IMR-90 (cell line): ENCODE data around the gene CLDN22. TPM values are rescaled to one million over a fixed set of nuclear protein-coding genes. Genes with fewer than 3 reads are reported as not detected.

Experiments
- ATAC-seq: fragments of 200-7000 bp; cut with Tn5 transposase; 2 replicates; pipeline ENCODE4 v1.9.1; 2020; ENCODE audit warnings: low read depth, mild to moderate bottlenecking, moderate library complexity
- BruUV-seq: library from RNA; stranded (reverse); fragments of 400-500 nt; replicated peaks from 2 replicates; lab custom pipeline; 2021; lab: Mats Ljungman, UMichigan
- CTCF ChIA-PET: fragments of 300-600 bp; formaldehyde crosslinking; extraction: SDS; loops from one replicate; lab custom pipeline; 2021; ENCODE audit warnings: antibody characterized with exemption; lab: Yijun Ruan, JAX
- POLR2A ChIA-PET: fragments of 300-600 bp; sonication (Branson Sonifier 250); formaldehyde crosslinking; loops from one replicate; lab custom pipeline; 2022; ENCODE audit warnings: antibody characterized with exemption; ENCODE audit not compliant: unreplicated experiment; lab: Charles Lee
- DNase-seq: peaks from one replicate; pipeline ENCODE4 v3.0.0; 2013
- H2AFZ ChIP-seq: replicated peaks from 2 replicates; pipeline ENCODE3; 2013; ENCODE audit warnings: low read length, mild to moderate bottlenecking; ENCODE audit not compliant: poor library complexity
- H2AK5ac ChIP-seq: 2 replicates; pipeline ENCODE4 v1.6.1; 2013; ENCODE audit warnings: low read depth, low read length, inconsistent platforms
- H2AK9ac ChIP-seq: replicated peaks from 2 replicates; pipeline ENCODE3; 2013; ENCODE audit warnings: mild to moderate bottlenecking, low read depth, low read length, moderate library complexity; ENCODE audit not compliant: poor library complexity
- H2BK120ac ChIP-seq: 2 replicates; pipeline ENCODE4 v1.6.1; 2013; ENCODE audit warnings: low read depth, low read length, inconsistent platforms
- H2BK15ac ChIP-seq: 3 replicates; pipeline ENCODE4 v1.6.1; 2013; ENCODE audit warnings: low read depth, low read length, inconsistent platforms
- H2BK20ac ChIP-seq: 2 replicates; pipeline ENCODE4 v1.6.1; 2013; ENCODE audit warnings: low read depth, mild to moderate bottlenecking, inconsistent platforms, low read length, moderate library complexity
- H2BK5ac ChIP-seq: 2 replicates; pipeline ENCODE4 v1.6.1; 2013; ENCODE audit warnings: mild to moderate bottlenecking, low read depth, low read length, inconsistent platforms; ENCODE audit not compliant: poor library complexity, severe bottlenecking
- H3K14ac ChIP-seq: replicated peaks from 2 replicates; pipeline ENCODE4 v1.6.1; 2013; ENCODE audit warnings: low read depth, low read length, inconsistent platforms
- H3K18ac ChIP-seq: 2 replicates; pipeline ENCODE4 v1.6.1; 2013; ENCODE audit warnings: low read depth, low read length, control low read depth
- H3K23ac ChIP-seq: 2 replicates; pipeline ENCODE4 v1.6.1; 2013; ENCODE audit warnings: low read depth, low read length, inconsistent platforms
- H3K27ac ChIP-seq: 2 replicates; pipeline ENCODE4 v1.5.1; 2013; ENCODE audit warnings: mild to moderate bottlenecking, control low read depth, low read length; ENCODE audit not compliant: insufficient read depth
- H3K27me3 ChIP-seq: 2 replicates; pipeline ENCODE4 v1.6.1; 2013; ENCODE audit warnings: low read length; ENCODE audit not compliant: control insufficient read depth, insufficient read depth
- H3K36me3 ChIP-seq: 2 replicates; pipeline ENCODE4 v1.6.1; 2013; ENCODE audit warnings: low read length, mixed read lengths; ENCODE audit not compliant: control insufficient read depth, insufficient read depth
- H3K4ac ChIP-seq: 2 replicates; pipeline ENCODE4 v1.6.1; 2013; ENCODE audit warnings: low read depth, low read length, inconsistent platforms
- H3K4me1 ChIP-seq: 2 replicates; pipeline ENCODE4 v1.6.1; 2013; ENCODE audit warnings: low read length, mixed read lengths; ENCODE audit not compliant: control insufficient read depth, insufficient read depth
- H3K4me2 ChIP-seq: 2 replicates; pipeline ENCODE4 v1.6.1; 2013; ENCODE audit warnings: low read depth, mild to moderate bottlenecking, control low read depth, low read length, moderate library complexity
- H3K4me3 ChIP-seq: 2 replicates; pipeline ENCODE4 v1.5.1; 2013; ENCODE audit warnings: low read depth, mild to moderate bottlenecking, control low read depth, low read length, moderate library complexity; ENCODE audit not compliant: insufficient read depth
- H3K56ac ChIP-seq: 2 replicates; pipeline ENCODE4 v1.6.1; 2013; ENCODE audit warnings: low read length, inconsistent platforms; ENCODE audit not compliant: insufficient read depth; ENCODE audit errors: extremely low read depth
- H3K79me1 ChIP-seq, 2 experiments: 2 replicates each; pipeline ENCODE4 v1.6.1; 2013; ENCODE audit warnings: low read length in 2 of 2, inconsistent platforms in 1 of 2, low read depth in 1 of 2
- H3K9ac ChIP-seq: 2 replicates; pipeline ENCODE4 v1.6.1; 2013; ENCODE audit warnings: low read depth, low read length, control low read depth
- H3K9me1 ChIP-seq: 2 replicates; pipeline ENCODE4 v1.6.1; 2013; ENCODE audit warnings: low read length, inconsistent platforms; ENCODE audit not compliant: insufficient read depth
- H3K9me3 ChIP-seq: 2 replicates; pipeline ENCODE4 v1.6.1; 2013; ENCODE audit warnings: low read length; ENCODE audit not compliant: control insufficient read depth, insufficient read depth
- H4K20me1 ChIP-seq: 2 replicates; pipeline ENCODE4 v1.6.1; 2013; ENCODE audit warnings: low read length, inconsistent platforms; ENCODE audit not compliant: insufficient read depth
- H4K5ac ChIP-seq: 2 replicates; pipeline ENCODE4 v1.6.1; 2013; ENCODE audit warnings: mild to moderate bottlenecking, low read depth, low read length, control low read depth
- H4K8ac ChIP-seq, 2 experiments: 2 replicates each; pipeline ENCODE4 v1.6.1; 2013; ENCODE audit warnings: low read depth in 2 of 2, low read length in 2 of 2, control low read depth in 1 of 2, inconsistent platforms in 1 of 2
- H4K91ac ChIP-seq: 2 replicates; pipeline ENCODE4 v1.6.1; 2013; ENCODE audit warnings: low read depth, low read length, inconsistent platforms; ENCODE audit not compliant: insufficient read depth
- BHLHE40 ChIP-seq: fragments of 150-350 bp; IDR thresholded peaks from 2 replicates; pipeline ENCODE4 v1.6.1; 2016; ENCODE audit warnings: mild to moderate bottlenecking, low read depth, low read length
- CEBPB ChIP-seq: IDR thresholded peaks from 2 replicates; pipeline ENCODE4 v1.6.1; 2012; ENCODE audit warnings: low read depth, low read length, improper control_type of control experiment
- CHD1 ChIP-seq: IDR thresholded peaks from 2 replicates; pipeline ENCODE4 v1.6.1; 2012; ENCODE audit warnings: low read depth, low read length, improper control_type of control experiment
- ELK1 ChIP-seq: fragments of 150-350 bp; IDR thresholded peaks from 2 replicates; pipeline ENCODE4 v1.6.1; 2016; ENCODE audit warnings: low read depth, mild to moderate bottlenecking, low read length, moderate library complexity, borderline replicate concordance
- FOS ChIP-seq: fragments of 150-350 bp; IDR thresholded peaks from 2 replicates; pipeline ENCODE4 v1.6.1; 2016; ENCODE audit warnings: low read depth, low read length
- MAFK ChIP-seq: IDR thresholded peaks from 2 replicates; pipeline ENCODE4 v1.6.1; 2012; ENCODE audit warnings: low read depth, low read length, improper control_type of control experiment
- MXI1 ChIP-seq: IDR thresholded peaks from 2 replicates; pipeline ENCODE4 v1.6.1; 2012; ENCODE audit warnings: low read depth, mild to moderate bottlenecking, low read length, moderate library complexity, borderline replicate concordance
- POLR2A ChIP-seq: IDR thresholded peaks from 2 replicates; pipeline ENCODE4 v1.6.1; 2012; ENCODE audit warnings: mild to moderate bottlenecking, low read depth, low read length
- RCOR1 ChIP-seq: IDR thresholded peaks from 2 replicates; pipeline ENCODE4 v1.6.1; 2012; ENCODE audit warnings: mild to moderate bottlenecking, low read length, improper control_type of control experiment; ENCODE audit not compliant: insufficient replicate concordance
- RFX5 ChIP-seq: IDR thresholded peaks from 2 replicates; pipeline ENCODE4 v1.8.0; 2012; ENCODE audit warnings: low read depth, mild to moderate bottlenecking, low read length, moderate library complexity
- SMC3 ChIP-seq: fragments of 150-350 bp; IDR thresholded peaks from 2 replicates; pipeline ENCODE4 v1.6.1; 2016; ENCODE audit warnings: low read depth, mild to moderate bottlenecking, antibody characterized with exemption, low read length, moderate library complexity
- WGBS, 2 experiments: methylation state at CpG; one replicate each; pipeline versions ENCODE4 v1.1.5 to v1.1.7; 2013; ENCODE audit warnings: missing lambda C conversion rate in 2 of 2; ENCODE audit not compliant: insufficient read length in 1 of 2; ENCODE audit errors: extremely low coverage in 2 of 2; 5-methylcytosine and 5-hydroxymethylcytosine counted together
- dilution Hi-C: fragments of 300-500 bp; cut with HindIII; formaldehyde crosslinking; loops from one replicate; pipeline ENCODE4 v1.14.3; 2018; ENCODE audit warnings: low sequenced_read_pairs; ENCODE audit not compliant: unreplicated experiment
- in situ Hi-C: fragments of 300-500 bp; cut with MboI; formaldehyde crosslinking; loops from 3 replicates; pipeline ENCODE4 v1.14.3; 2019; ENCODE audit warnings: low sequenced_read_pairs, inconsistent platforms, mixed read lengths
- intact Hi-C: fragments of 100-400 bp; cut with micrococcal nuclease; formaldehyde crosslinking; loops from 2 replicates; pipeline ENCODE4 v1.10.0; 2022
- polyA plus RNA-seq, 3 experiments: library from polyadenylated mRNA; depleted of rRNA; stranded (reverse); fragments of >200 nt; gene quantifications; 2 replicates each; pipeline ENCODE4 v1.2.3, GENCODE V29; 2012; ENCODE audit warnings: low replicate concordance in 1 of 3
- total RNA-seq: library from RNA; depleted of rRNA; stranded (reverse); fragments of >200 nt; gene quantifications from 2 replicates; pipeline ENCODE4 v1.2.3, GENCODE V29; 2012

CLDN22 gene
- total and polyA plus RNA-seq, 2 of the 4 experiments (the other 2 are of a cell fraction): not detected

DNA sequence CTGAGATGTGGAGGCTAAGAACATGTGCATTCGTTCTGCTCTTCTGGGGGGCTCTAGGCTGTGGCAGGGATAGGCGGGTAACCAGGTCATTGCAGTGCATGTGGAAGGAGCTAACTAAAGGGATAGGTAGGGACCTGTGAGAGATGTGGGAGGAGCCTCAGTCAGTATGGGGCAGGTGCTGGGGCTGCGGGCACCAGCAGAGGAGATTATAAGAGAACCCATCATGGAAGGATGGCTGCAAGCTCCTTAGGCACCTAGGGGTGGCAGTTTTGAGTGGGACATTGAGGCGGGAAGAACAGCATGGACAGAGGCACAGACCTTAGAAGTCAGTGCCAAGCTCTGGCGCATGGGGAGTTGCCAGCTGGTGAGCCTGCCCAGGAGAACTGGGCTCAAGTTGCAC lies 7.2 kb downstream of the CLDN22 start:
- CTCF ChIA-PET: no interaction called here

More for the DNA sequence above, 7.2 kb downstream of the CLDN22 start:
- no peak overlapping the region for H4K8ac ChIP-seq
- H3K27me3 ChIP-seq: no peaks in the 10 kb centered on the region
- H2AFZ ChIP-seq: no peak overlapping the region
- H3K79me1 ChIP-seq: no peaks in the 10 kb centered on the region; a peak in 1 of 4 replicates
- DNase-seq (no peak), ATAC-seq (no peak)
- H2BK5ac ChIP-seq: no peak overlapping the region
- H3K4me1 ChIP-seq: peaks cover 4% of the 10 kb centered on the region; the same call in 1 of the 2 replicates
- H3K9ac ChIP-seq: no peak overlapping the region
- POLR2A ChIA-PET: no interaction called here
- dilution Hi-C loops: no loop called here
- no peak overlapping the region for H4K91ac ChIP-seq
- no peak overlapping the region for H2BK20ac ChIP-seq
- peaks cover 35% of the 10 kb centered on the region for H3K36me3 ChIP-seq
- H2BK120ac ChIP-seq: no peak overlapping the region
- no peaks in the 10 kb centered on the region; the same call in 1 of the 2 replicates for H4K20me1 ChIP-seq
- H3K4me3 ChIP-seq: no peak overlapping the region
- no peak overlapping the region for H3K27ac ChIP-seq
- BruUV-seq: no TSS peak
- in situ Hi-C loops: no loop called here
- H3K4ac ChIP-seq: no peak overlapping the region
- H2BK15ac ChIP-seq: no peak overlapping the region
- H2AK5ac ChIP-seq: no peak overlapping the region
- no peak overlapping the region for H3K14ac ChIP-seq
- no peak overlapping the region for H3K18ac ChIP-seq
- H3K9me1 ChIP-seq: peaks cover 4% of the 10 kb centered on the region; the same call in 1 of the 2 replicates
- no peak overlapping the region for H4K5ac ChIP-seq
- WGBS, 2 experiments: 72% methylated on average over 3 of the region's 5 CpGs; no CpG with 5 or more reads in 1 of the 2 experiments
- H3K9me3 ChIP-seq: no peaks in the 10 kb centered on the region
- H3K23ac ChIP-seq: no peak overlapping the region
- TF ChIP-seq ELK1 (no peak), POLR2A (no peak), RCOR1 (no peak), FOS (no peak), SMC3 (no peak), MAFK (no peak), CHD1 (no peak), MXI1 (no peak), CEBPB (no peak), BHLHE40 (no peak), RFX5 (no peak)
- no peak overlapping the region for H2AK9ac ChIP-seq
- no peak overlapping the region for H3K4me2 ChIP-seq
- intact Hi-C loops: loop anchor here (5.0 kb wide), 1 partner anchor 84 kb away; no protein-coding TSS in a partner anchor
- no peak overlapping the region for H3K56ac ChIP-seq
